HepG2 (cell line): ENCODE measurements around the gene CPPED1. TPM values are rescaled to one million over a fixed set of nuclear protein-coding genes. Genes with fewer than 3 reads are reported as not detected.

Experiments used
- ATAC-seq: fragments of 200-7000 bp; cut with Tn5 transposase; 3 replicates; pipeline ENCODE4 v1.9.1; 2020; ENCODE audit warnings: mild to moderate bottlenecking, moderate library complexity
- BruUV-seq: library from RNA; stranded (reverse); fragments of 400-500 nt; replicated peaks from 2 replicates; lab custom pipeline; 2021; lab: Mats Ljungman, UMichigan
- CTCF ChIA-PET: fragments of 300-600 bp; formaldehyde crosslinking; extraction: SDS; loops from one replicate; lab custom pipeline; 2021; ENCODE audit warnings: low total read pairs, inconsistent platforms, low intra/inter-chr PET ratio; lab: Yijun Ruan, JAX
- POLR2A ChIA-PET: fragments of 350-600 bp; sonication (Branson Sonifier 250); formaldehyde crosslinking; loops from one replicate; lab custom pipeline; 2020; ENCODE audit warnings: antibody characterized with exemption, inconsistent platforms; lab: Yijun Ruan, JAX
- DNase-seq: peaks from one replicate; pipeline ENCODE4 v3.0.0-alpha.2; 2015; ENCODE audit warnings: low spot score
- FAIRE-seq: peaks from 3 replicates; lab custom pipeline; 2011; peaks lifted over from hg19 to GRCh38; lab: Jason Lieb, UNC
- H2AFZ ChIP-seq: one replicate; pipeline ENCODE4 v1.6.1; 2011; ENCODE audit warnings: low read length, inconsistent platforms
- H3K27ac ChIP-seq: fragments of 300-600 bp; 3 replicates; pipeline ENCODE4 v1.8.0; 2011; ENCODE audit warnings: mixed run types, mild to moderate bottlenecking, mixed read lengths, low read length, inconsistent platforms; ENCODE audit not compliant: insufficient read depth; ENCODE audit errors: extremely low read length
- H3K27me3 ChIP-seq, 2 experiments: fragments of 200-600 bp in 1 of 2; 2 replicates in 1 of 2; 3 replicates in 1 of 2; pipeline versions ENCODE4 v1.6.0 to v1.8.0; 2011; ENCODE audit warnings: low read length in 2 of 2, mild to moderate bottlenecking in 2 of 2, moderate library complexity in 2 of 2, inconsistent platforms in 1 of 2; ENCODE audit not compliant: insufficient read depth in 2 of 2, control insufficient read depth in 1 of 2
- H3K36me3 ChIP-seq, 2 experiments: fragments of 200-600 bp in 1 of 2; replicated peaks in 1 of 2; 2 replicates in 1 of 2; 3 replicates in 1 of 2; pipeline versions ENCODE4 v1.5.1 to v1.8.0; 2011; ENCODE audit warnings: low read length in 2 of 2, inconsistent platforms in 1 of 2; ENCODE audit not compliant: insufficient read depth in 2 of 2, control insufficient read depth in 1 of 2
- H3K4me1 ChIP-seq: 2 replicates; pipeline ENCODE4 v1.5.1; 2012; ENCODE audit warnings: low read length, inconsistent platforms; ENCODE audit not compliant: insufficient read depth
- H3K4me2 ChIP-seq: 2 replicates; pipeline ENCODE4 v1.6.0; 2011; ENCODE audit warnings: low read depth, low read length, inconsistent platforms
- H3K4me3 ChIP-seq, 3 experiments: fragments of 200-600 bp in 1 of 3; sonication (generic), shearing (Covaris generic) in 1 of 3; replicated peaks in 1 of 3; 2 replicates each; pipeline ENCODE4 v1.5.1; 2011 to 2016; ENCODE audit warnings: low read length in 3 of 3, inconsistent platforms in 2 of 3, low read depth in 2 of 3, mild to moderate bottlenecking in 2 of 3, control low read depth in 1 of 3, mixed read lengths in 1 of 3; ENCODE audit not compliant: insufficient read depth in 1 of 3
- H3K79me2 ChIP-seq: one replicate; pipeline ENCODE4 v1.6.1; 2011; ENCODE audit warnings: low read length, inconsistent platforms; ENCODE audit not compliant: insufficient read depth
- H3K9ac ChIP-seq: 2 replicates; pipeline ENCODE4 v1.6.0; 2011; ENCODE audit warnings: mild to moderate bottlenecking, low read depth, low read length, inconsistent platforms; ENCODE audit not compliant: insufficient read depth
- H3K9me3 ChIP-seq: 2 replicates; pipeline ENCODE4 v1.5.1; 2012; ENCODE audit warnings: mild to moderate bottlenecking, low read length
- H4K20me1 ChIP-seq: 2 replicates; pipeline ENCODE4 v1.6.0; 2011; ENCODE audit warnings: inconsistent platforms, mild to moderate bottlenecking, low read length, moderate library complexity; ENCODE audit not compliant: insufficient read depth
- ESRRA ChIP-seq: sonication (generic); formaldehyde crosslinking; IDR thresholded peaks from 2 replicates; pipeline ENCODE4 v1.5.1; 2020; ENCODE audit warnings: mild to moderate bottlenecking, low read depth, missing genetic modification reagents
- GPBP1L1 ChIP-seq: sonication (generic); formaldehyde crosslinking; IDR thresholded peaks from 2 replicates; pipeline ENCODE4 v1.5.0; 2020; ENCODE audit warnings: mild to moderate bottlenecking, missing genetic modification reagents
- POLR2AphosphoS2 ChIP-seq: IDR thresholded peaks from 2 replicates; pipeline ENCODE4 v1.6.1; 2011; ENCODE audit warnings: low read depth, low read length, improper control_type of control experiment
- RNF2 ChIP-seq: fragments of 450-650 bp; conservative IDR thresholded peaks from 2 replicates; pipeline ENCODE4 v1.6.1; 2016; ENCODE audit warnings: low read depth
- SRSF9 ChIP-seq: fragments of 200-400 bp; formaldehyde crosslinking; IDR thresholded peaks from 2 replicates; pipeline ENCODE4 v1.6.1; 2018; ENCODE audit warnings: borderline replicate concordance, mild to moderate bottlenecking, low read depth, low read length; ENCODE audit not compliant: insufficient read depth, poor library complexity, severe bottlenecking
- TCF12 ChIP-seq, 2 experiments: fragments of 450-650 bp in 1 of 2; sonication (generic) in 1 of 2; formaldehyde crosslinking in 1 of 2; IDR thresholded peaks; 2 replicates each; pipeline versions ENCODE4 v1.6.1 to v1.8.0; 2017 to 2022; ENCODE audit warnings: antibody characterized with exemption in 1 of 2, mild to moderate bottlenecking in 1 of 2, missing genetic modification reagents in 1 of 2, moderate library complexity in 1 of 2
- TRIM24 ChIP-seq: sonication (generic); formaldehyde crosslinking; IDR thresholded peaks from 2 replicates; pipeline ENCODE4 v1.8.0; 2022; ENCODE audit warnings: mild to moderate bottlenecking, missing genetic modification reagents
- YEATS4 ChIP-seq: sonication (generic); formaldehyde crosslinking; IDR thresholded peaks from 2 replicates; pipeline ENCODE4 v1.4.0; 2020; ENCODE audit warnings: missing genetic modification reagents, borderline replicate concordance
- ZC3H13 ChIP-seq: sonication (generic); formaldehyde crosslinking; IDR thresholded peaks from 2 replicates; pipeline ENCODE4 v1.8.1; 2023; ENCODE audit warnings: mild to moderate bottlenecking, missing genetic modification reagents, moderate library complexity
- ZNF30 ChIP-seq: sonication (generic); formaldehyde crosslinking; IDR thresholded peaks from 2 replicates; pipeline ENCODE4 v1.5.0; 2020; ENCODE audit warnings: mild to moderate bottlenecking, missing genetic modification reagents
- ZNF703 ChIP-seq: sonication (generic); formaldehyde crosslinking; IDR thresholded peaks from 2 replicates; pipeline ENCODE4 v1.5.1; 2020; ENCODE audit warnings: missing genetic modification reagents, mild to moderate bottlenecking, moderate library complexity, borderline replicate concordance
- WGBS: methylation state at CpG from one replicate; pipeline ENCODE4 v1.1.6; 2017; ENCODE audit warnings: low lambda C conversion rate; 5-methylcytosine and 5-hydroxymethylcytosine counted together
- in situ Hi-C: cut with HindIII; loops from 2 replicates; pipeline ENCODE4 v1.10.0; 2017; ENCODE audit warnings: low pct_unique_long_range_greater_than_20kb; ENCODE audit not compliant: extremely low pct_ligation_motif_present
- intact Hi-C: fragments of 100-400 bp; cut with micrococcal nuclease; formaldehyde crosslinking; loops from one replicate; pipeline ENCODE4 v1.10.0; 2022; ENCODE audit not compliant: unreplicated experiment
- polyA plus RNA-seq, 8 experiments: library from polyadenylated mRNA; depleted of rRNA in 3 of 8; stranded (reverse) in 7 of 8; unstranded in 1 of 8; fragments of >200 nt; fragmentation: Illumina TruSeq in 4 of 8; extraction: Trizol in 4 of 8; gene quantifications; 2 replicates each; pipeline versions ENCODE4 v1.2.1 to v1.2.3, GENCODE V29; 2011 to 2016; ENCODE audit warnings: low read depth in 4 of 8, missing spikeins in 1 of 8, mixed read lengths in 1 of 8; ENCODE audit not compliant: insufficient read depth in 1 of 8
- total RNA-seq, 5 experiments: library from RNA; depleted of rRNA; stranded (reverse); fragments of >200 nt; fragmentation: Illumina TruSeq; extraction: Trizol; gene quantifications; 2 replicates each; pipeline ENCODE4 v1.2.3, GENCODE V29; 2016; ENCODE audit warnings: low read depth in 1 of 5
- TF ChIP-seq, protein P1 (sequence below): IDR thresholded peaks from 2 replicates; pipeline ENCODE4 v1.6.1; 2012; ENCODE audit warnings: low read length, improper control_type of control experiment
- TF ChIP-seq, protein P2 (sequence below): sonication (generic); formaldehyde crosslinking; IDR thresholded peaks from 2 replicates; pipeline ENCODE4 v1.4.0; 2020; ENCODE audit warnings: missing genetic modification reagents, borderline replicate concordance

Gene CPPED1
- total and polyA plus RNA-seq, 2 of the 13 experiments (the other 11 are each of a cell fraction or from before 2014, with no cell fraction given), result 66.6 to 71.3 TPM

- WGBS, result 97% methylated on average over 2 of the region's 2 CpGs
- BruUV-seq, result no TSS peak
- ATAC-seq (no peak), FAIRE-seq (no peak), DNase-seq (no peak)
- ChIA-PET POLR2A (no interaction called here), CTCF (no interaction called here)
- H2AFZ ChIP-seq, result no peak overlapping the region
- in situ Hi-C loops, result no loop called here
- H3K4me3 ChIP-seq, result no peak overlapping the region
- no peak overlapping the region for H3K4me2 ChIP-seq
- peaks cover 6 to 18% of the 10 kb centered on the region in 2 experiments for H3K36me3 ChIP-seq
- no peak overlapping the region for H3K9ac ChIP-seq
- intact Hi-C loops, result no loop called here
- H3K27me3 ChIP-seq, result no peaks in the 10 kb centered on the region
- no peak overlapping the region for H3K27ac ChIP-seq
- peaks cover 15% of the 10 kb centered on the region for H3K9me3 ChIP-seq
- peaks cover 30% of the 10 kb centered on the region for H3K79me2 ChIP-seq
- 0 out of 2 replicates have a peak, but pooled peaks cover 4% of the 10 kb centered on the region for H3K4me1 ChIP-seq
- no peaks in the 10 kb centered on the region for H4K20me1 ChIP-seq
- TF ChIP-seq TRIM24 (CRISPR knock-in tag) (no peak), GPBP1L1 (no peak), ESRRA (CRISPR knock-in tag) (no peak), YEATS4 (CRISPR knock-in tag) (no peak), RNF2 (no peak), ZNF30 (CRISPR knock-in tag) (no peak), ZNF703 (CRISPR knock-in tag) (no peak), SRSF9 (no peak), POLR2AphosphoS2 (no peak), ZC3H13 (no peak), TCF12 (IDR thresholded peaks at IDR 0.05) (no peak), TCF12 (CRISPR knock-in tag; IDR thresholded peaks at IDR 0.05) (no peak)
- TF ChIP-seq, protein P1, sequence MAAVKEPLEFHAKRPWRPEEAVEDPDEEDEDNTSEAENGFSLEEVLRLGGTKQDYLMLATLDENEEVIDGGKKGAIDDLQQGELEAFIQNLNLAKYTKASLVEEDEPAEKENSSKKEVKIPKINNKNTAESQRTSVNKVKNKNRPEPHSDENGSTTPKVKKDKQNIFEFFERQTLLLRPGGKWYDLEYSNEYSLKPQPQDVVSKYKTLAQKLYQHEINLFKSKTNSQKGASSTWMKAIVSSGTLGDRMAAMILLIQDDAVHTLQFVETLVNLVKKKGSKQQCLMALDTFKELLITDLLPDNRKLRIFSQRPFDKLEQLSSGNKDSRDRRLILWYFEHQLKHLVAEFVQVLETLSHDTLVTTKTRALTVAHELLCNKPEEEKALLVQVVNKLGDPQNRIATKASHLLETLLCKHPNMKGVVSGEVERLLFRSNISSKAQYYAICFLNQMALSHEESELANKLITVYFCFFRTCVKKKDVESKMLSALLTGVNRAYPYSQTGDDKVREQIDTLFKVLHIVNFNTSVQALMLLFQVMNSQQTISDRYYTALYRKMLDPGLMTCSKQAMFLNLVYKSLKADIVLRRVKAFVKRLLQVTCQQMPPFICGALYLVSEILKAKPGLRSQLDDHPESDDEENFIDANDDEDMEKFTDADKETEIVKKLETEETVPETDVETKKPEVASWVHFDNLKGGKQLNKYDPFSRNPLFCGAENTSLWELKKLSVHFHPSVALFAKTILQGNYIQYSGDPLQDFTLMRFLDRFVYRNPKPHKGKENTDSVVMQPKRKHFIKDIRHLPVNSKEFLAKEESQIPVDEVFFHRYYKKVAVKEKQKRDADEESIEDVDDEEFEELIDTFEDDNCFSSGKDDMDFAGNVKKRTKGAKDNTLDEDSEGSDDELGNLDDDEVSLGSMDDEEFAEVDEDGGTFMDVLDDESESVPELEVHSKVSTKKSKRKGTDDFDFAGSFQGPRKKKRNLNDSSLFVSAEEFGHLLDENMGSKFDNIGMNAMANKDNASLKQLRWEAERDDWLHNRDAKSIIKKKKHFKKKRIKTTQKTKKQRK, result no peak
- TF ChIP-seq, protein P2, sequence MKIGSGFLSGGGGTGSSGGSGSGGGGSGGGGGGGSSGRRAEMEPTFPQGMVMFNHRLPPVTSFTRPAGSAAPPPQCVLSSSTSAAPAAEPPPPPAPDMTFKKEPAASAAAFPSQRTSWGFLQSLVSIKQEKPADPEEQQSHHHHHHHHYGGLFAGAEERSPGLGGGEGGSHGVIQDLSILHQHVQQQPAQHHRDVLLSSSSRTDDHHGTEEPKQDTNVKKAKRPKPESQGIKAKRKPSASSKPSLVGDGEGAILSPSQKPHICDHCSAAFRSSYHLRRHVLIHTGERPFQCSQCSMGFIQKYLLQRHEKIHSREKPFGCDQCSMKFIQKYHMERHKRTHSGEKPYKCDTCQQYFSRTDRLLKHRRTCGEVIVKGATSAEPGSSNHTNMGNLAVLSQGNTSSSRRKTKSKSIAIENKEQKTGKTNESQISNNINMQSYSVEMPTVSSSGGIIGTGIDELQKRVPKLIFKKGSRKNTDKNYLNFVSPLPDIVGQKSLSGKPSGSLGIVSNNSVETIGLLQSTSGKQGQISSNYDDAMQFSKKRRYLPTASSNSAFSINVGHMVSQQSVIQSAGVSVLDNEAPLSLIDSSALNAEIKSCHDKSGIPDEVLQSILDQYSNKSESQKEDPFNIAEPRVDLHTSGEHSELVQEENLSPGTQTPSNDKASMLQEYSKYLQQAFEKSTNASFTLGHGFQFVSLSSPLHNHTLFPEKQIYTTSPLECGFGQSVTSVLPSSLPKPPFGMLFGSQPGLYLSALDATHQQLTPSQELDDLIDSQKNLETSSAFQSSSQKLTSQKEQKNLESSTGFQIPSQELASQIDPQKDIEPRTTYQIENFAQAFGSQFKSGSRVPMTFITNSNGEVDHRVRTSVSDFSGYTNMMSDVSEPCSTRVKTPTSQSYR (CRISPR knock-in tag), result no peak
Observed at GRCh38 chr16:12747261-12747660, 56.4 kb downstream of the CPPED1 start.
